ENCODE results near the gene SSBP1.

DNA sequence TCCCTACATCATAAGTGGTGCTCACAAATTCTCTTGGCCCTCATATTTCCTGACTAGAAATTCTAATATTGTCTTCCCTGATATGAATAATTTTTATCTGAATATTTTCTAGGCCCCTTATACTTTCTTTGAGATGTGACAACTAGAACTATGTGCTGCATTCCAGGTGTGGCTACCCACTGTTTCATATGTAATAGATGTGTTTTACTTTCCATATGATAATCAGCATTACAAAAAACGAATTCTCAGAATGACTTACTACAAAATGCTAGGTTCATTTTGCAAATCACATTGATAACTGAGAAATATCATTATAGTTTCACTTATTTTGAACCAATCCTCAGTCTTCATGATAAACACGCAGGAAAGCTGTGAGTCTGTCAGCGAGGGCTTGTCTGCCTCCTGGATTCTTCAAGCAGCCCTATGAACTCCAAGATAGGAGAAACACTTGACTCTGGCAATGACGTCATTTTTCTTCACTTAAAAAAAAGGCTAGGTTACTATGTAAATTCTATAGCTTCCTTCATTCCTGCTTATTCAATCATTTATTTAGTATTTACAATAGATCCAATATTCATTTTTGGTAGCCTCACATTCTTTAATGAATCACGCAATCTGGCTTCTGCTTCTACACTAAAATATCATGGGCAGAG is 25.4 kb upstream of the SSBP1 start:
- TF ChIP-seq, protein P1, sequence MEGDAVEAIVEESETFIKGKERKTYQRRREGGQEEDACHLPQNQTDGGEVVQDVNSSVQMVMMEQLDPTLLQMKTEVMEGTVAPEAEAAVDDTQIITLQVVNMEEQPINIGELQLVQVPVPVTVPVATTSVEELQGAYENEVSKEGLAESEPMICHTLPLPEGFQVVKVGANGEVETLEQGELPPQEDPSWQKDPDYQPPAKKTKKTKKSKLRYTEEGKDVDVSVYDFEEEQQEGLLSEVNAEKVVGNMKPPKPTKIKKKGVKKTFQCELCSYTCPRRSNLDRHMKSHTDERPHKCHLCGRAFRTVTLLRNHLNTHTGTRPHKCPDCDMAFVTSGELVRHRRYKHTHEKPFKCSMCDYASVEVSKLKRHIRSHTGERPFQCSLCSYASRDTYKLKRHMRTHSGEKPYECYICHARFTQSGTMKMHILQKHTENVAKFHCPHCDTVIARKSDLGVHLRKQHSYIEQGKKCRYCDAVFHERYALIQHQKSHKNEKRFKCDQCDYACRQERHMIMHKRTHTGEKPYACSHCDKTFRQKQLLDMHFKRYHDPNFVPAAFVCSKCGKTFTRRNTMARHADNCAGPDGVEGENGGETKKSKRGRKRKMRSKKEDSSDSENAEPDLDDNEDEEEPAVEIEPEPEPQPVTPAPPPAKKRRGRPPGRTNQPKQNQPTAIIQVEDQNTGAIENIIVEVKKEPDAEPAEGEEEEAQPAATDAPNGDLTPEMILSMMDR (IDR thresholded peaks at IDR 0.05), result no peak
- no peak for TF ChIP-seq EZH2 (IDR thresholded peaks at IDR 0.05)

Data from neural progenitor cell (in vitro differentiated cells).